Naive B cell (primary cell): Measurements from ENCODE around the gene ALLC. TPM values are rescaled to one million over a fixed set of nuclear protein-coding genes. Genes with fewer than 3 reads are reported as not detected.
"Not testable (repeated sequence)": the region's sequence is repeated elsewhere in the genome, so short reads cannot be mapped to it uniquely, and the experiment has no call there.

Source experiments
- ATAC-seq, 2 donors: fragments of 150-1000 bp; cut with Tn5 transposase; 2 replicates each; pipeline ENCODE4 v1.10.0; 2021; ENCODE audit warnings: low read depth in 2 of 2, mild to moderate bottlenecking in 2 of 2, moderate library complexity in 2 of 2
- DNase-seq: peaks from one replicate; pipeline ENCODE4 v3.0.0; 2022
- H3K27ac Mint-ChIP-seq, 6 donors: one replicate each; pipeline ENCODE4 v1.8.0; 2020 to 2022; ENCODE audit warnings: mild to moderate bottlenecking in 6 of 6, mixed read lengths in 6 of 6, moderate library complexity in 5 of 6, inconsistent platforms in 2 of 6
- H3K27me3 Mint-ChIP-seq, 3 donors: one replicate each; pipeline ENCODE4 v1.8.0; 2021 to 2022; ENCODE audit warnings: mixed read lengths in 3 of 3, mild to moderate bottlenecking in 1 of 3
- H3K36me3 Mint-ChIP-seq, 2 donors: one replicate each; pipeline ENCODE4 v1.8.0; 2020 to 2022; ENCODE audit warnings: mixed read lengths in 2 of 2, inconsistent platforms in 1 of 2, mild to moderate bottlenecking in 1 of 2
- H3K4me1 Mint-ChIP-seq, 3 donors: one replicate each; pipeline ENCODE4 v1.8.0; 2020 to 2022; ENCODE audit warnings: mixed read lengths in 3 of 3, inconsistent platforms in 1 of 3, mild to moderate bottlenecking in 1 of 3, moderate library complexity in 1 of 3
- H3K4me3 Mint-ChIP-seq, 8 donors: one replicate each; pipeline ENCODE4 v1.8.0; 2020 to 2022; ENCODE audit warnings: mild to moderate bottlenecking in 8 of 8, mixed read lengths in 8 of 8, moderate library complexity in 8 of 8, inconsistent platforms in 2 of 8
- H3K9me3 Mint-ChIP-seq, 7 donors: one replicate each; pipeline ENCODE4 v1.8.0; 2020 to 2022; ENCODE audit warnings: mixed read lengths in 7 of 7, mild to moderate bottlenecking in 5 of 7, inconsistent platforms in 2 of 7, moderate library complexity in 1 of 7
- polyA plus RNA-seq, 6 donors: library from polyadenylated mRNA; unstranded; fragments of 300-500 nt; fragmentation: Illumina TruSeq; gene quantifications; one replicate each; pipeline ENCODE4 v1.2.3, GENCODE V29; 2021; ENCODE audit warnings: low read depth in 6 of 6

Gene ALLC
- not detected for polyA plus RNA-seq

DNA sequence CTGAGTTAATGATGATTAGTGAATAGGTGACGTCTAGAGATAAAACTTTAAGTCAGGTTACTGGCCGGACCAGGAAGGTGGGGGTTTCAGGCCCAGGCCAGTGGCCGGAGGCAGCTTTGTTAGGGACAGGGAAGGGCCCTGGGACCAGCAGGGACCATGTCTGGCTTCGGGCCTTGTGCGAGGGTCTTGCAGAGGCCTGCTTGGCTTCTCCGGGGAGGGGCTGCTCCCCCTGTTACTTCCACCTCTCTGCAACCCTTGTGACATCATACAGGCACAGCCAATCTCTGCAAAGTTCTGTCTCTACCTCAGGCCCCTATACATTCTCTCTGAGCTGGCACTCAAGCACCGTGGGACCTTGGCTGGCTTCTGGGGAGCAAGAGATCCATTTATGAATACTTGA, at the start of gene ALLC:
ALLC (plus strand) TSS at position 320 of the 400 bp plus-strand sequence. CDS start 12,958 bp downstream, outside the sequence.
- peaks cover 0 to 8% (median 6%) of the 10 kb centered on the region in 3 donors for H3K27me3 Mint-ChIP-seq
- H3K27ac Mint-ChIP-seq: peak within 1 kb of the TSS in 1 of 6 donors; percentile 51
- peak within 1 kb of the TSS in 1 of 8 donors; percentile 73 for H3K4me3 Mint-ChIP-seq
- peaks cover 0 to 5% (median 2%) of the 10 kb centered on the region in 3 donors for H3K4me1 Mint-ChIP-seq
- ATAC-seq (no peak), DNase-seq (no peak)
- H3K9me3 Mint-ChIP-seq: no peaks in the 10 kb centered on the region
- no peaks in the 10 kb centered on the region for H3K36me3 Mint-ChIP-seq

GRCh38 chr2:3608373-3609278, 49.4 kb upstream of the ALLC start:
- peak overlapping the region in 1 of 8 donors; percentile 80 for H3K4me3 Mint-ChIP-seq
- H3K27ac Mint-ChIP-seq: no peak overlapping the region
- H3K9me3 Mint-ChIP-seq: peaks cover 0 to 10% (median 3%) of the 10 kb centered on the region in 7 donors
- peaks cover 0 to 3% (median 0%) of the 10 kb centered on the region in 3 donors for H3K4me1 Mint-ChIP-seq
- ATAC-seq: no peak
- H3K36me3 Mint-ChIP-seq: peaks cover 0 to 7% of the 10 kb centered on the region in 2 donors
- H3K27me3 Mint-ChIP-seq: peaks cover 0 to 16% (median 10%) of the 10 kb centered on the region in 3 donors
- DNase-seq: no peak

DNA sequence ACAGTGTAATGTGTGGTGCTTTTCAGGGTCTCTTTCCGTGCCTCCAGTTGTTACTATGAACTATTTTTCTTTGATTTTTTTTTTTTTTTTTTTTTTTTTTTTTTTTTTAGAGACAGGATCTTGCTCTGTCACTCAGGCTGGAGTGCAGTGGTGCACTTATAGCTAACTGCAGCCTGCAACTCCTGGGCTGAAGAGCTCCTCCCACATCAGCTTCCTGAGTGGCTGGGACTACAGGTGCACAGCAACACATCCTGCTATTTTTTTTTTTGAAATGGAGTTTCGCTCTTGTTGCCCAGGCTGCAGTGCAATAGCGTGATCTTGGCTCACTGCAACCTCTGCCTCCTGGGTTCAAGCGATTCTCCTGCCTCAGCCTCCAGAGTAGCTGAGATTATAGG, 48.7 kb upstream of the ALLC start:
- H3K4me1 Mint-ChIP-seq, ATAC-seq, H3K36me3 Mint-ChIP-seq, H3K27ac Mint-ChIP-seq, DNase-seq, H3K4me3 Mint-ChIP-seq: not testable (repeated sequence)
- peaks cover 0 to 11% (median 8%) of the 10 kb centered on the region in 7 donors for H3K9me3 Mint-ChIP-seq
- H3K27me3 Mint-ChIP-seq: peaks cover 0 to 16% (median 10%) of the 10 kb centered on the region in 3 donors

DNA sequence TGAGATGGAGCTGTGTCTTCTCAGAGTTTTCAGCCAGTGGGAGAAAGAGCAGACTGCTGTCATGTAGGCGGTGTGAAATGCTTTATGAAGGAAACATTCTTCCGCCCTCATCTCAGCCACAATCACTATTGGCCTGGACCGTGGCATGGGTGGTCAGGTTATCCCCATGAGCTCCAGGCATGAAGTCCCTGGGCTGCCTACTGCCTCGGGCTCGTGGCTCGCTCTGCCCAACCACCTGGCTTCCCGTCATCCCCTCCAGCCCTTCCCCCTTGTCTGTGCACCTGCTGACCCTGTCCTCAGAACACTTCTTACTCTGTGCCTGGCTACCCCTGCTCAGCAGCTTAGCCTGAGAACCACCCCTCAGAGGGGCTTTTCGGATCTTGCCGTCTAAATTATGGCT, 47.6 kb upstream of the ALLC start:
- ATAC-seq: no peak
- Mint-ChIP-seq H3K27me3 (peaks cover 0 to 16% (median 10%) of the 10 kb centered on the region in 3 donors), H3K36me3 (peaks cover 0 to 7% of the 10 kb centered on the region in 2 donors), H3K9me3 (peaks cover 0 to 17% (median 14%) of the 10 kb centered on the region in 7 donors), H3K4me3 (peak overlapping the region in 1 of 8 donors; percentile 42), H3K27ac (peak overlapping the region in 1 of 6 donors; percentile 85), H3K4me1 (no peaks in the 10 kb centered on the region)
- DNase-seq: no peak

- H3K27ac Mint-ChIP-seq: peak overlapping the region in 2 of 6 donors; percentile 59 to 85
- H3K4me1 Mint-ChIP-seq: no peaks in the 10 kb centered on the region
- peaks cover 0 to 7% of the 10 kb centered on the region in 2 donors for H3K36me3 Mint-ChIP-seq
- no peak for ATAC-seq
- no peak for DNase-seq
- H3K4me3 Mint-ChIP-seq: no peak overlapping the region
- H3K9me3 Mint-ChIP-seq: peaks cover 0 to 18% (median 14%) of the 10 kb centered on the region in 7 donors
- peaks cover 0 to 16% (median 10%) of the 10 kb centered on the region in 3 donors for H3K27me3 Mint-ChIP-seq
These were observed 47.0 kb upstream of the ALLC start for GRCh38 chr2:3610881-3611505.

DNA sequence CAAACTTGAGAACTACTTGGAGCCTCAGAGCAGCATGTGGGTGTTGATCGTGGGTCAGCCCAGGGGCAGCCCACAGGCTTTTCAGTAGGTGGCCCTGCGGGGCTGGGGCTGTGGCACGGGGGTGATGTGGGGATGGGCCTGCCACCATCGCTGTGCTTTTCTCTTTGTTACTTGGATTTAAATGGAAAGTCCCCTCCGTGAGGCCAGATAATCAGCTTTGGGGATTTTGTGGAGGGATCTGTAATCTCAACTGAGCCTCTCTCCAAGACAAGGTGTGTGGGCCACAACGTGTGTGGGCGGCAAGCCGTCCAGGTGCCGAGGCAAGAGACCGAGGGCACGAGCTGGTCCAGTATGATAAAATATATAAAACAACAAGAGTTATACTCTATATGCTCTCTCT, 46.4 kb upstream of the ALLC start:
- Mint-ChIP-seq H3K4me1 (no peaks in the 10 kb centered on the region), H3K27me3 (peaks cover 0 to 16% (median 10%) of the 10 kb centered on the region in 3 donors), H3K4me3 (no peak overlapping the region), H3K36me3 (peaks cover 0 to 7% of the 10 kb centered on the region in 2 donors), H3K27ac (no peak overlapping the region), H3K9me3 (peaks cover 0 to 19% (median 14%) of the 10 kb centered on the region in 7 donors)
- ATAC-seq (no peak), DNase-seq (no peak)

DNA sequence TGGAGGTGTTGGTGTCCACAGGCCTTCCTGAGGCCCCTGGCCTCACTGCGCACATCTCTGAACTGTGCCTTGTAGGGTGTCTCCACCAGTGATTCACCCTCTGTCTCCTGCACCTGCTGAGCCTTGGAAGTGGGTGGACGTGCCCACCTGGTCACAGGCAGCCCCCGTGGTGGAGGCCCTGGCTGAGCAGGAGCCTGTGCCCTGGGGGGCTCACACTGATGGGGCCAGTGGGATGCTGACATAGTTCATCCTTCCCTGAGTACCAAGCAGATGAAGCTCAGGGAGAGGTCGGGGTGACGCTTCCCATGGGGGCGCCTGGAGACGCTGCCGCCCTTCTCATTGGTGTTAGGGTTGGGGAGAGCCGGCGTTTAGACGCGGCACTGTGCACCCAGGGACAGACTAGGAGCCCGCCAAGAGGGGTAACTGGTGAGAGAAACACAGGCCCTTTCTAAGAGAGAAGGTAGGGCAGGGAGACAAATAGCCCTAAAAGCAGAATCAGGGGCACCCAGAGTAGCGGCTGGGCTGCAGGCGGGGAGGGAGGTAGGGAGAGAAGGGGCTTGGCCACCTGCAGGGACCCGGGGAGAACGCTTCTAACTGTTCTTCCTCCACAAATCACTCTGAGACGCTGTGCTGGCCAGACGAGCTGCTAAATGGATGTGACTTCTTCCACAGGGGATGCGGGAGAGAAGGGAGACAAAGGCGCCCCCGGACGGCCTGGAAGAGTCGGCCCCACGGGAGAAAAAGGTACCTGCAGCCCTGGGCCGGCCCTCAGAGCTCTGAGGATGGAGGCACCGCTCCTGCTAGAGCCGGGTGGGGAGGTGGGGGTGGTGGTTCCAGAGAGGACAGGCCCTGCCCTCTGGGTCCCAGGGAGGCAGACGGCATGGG, 45.1 kb upstream of the ALLC start:
- peaks cover 0 to 32% (median 23%) of the 10 kb centered on the region in 7 donors for H3K9me3 Mint-ChIP-seq
- peaks cover 0 to 7% of the 10 kb centered on the region in 2 donors for H3K36me3 Mint-ChIP-seq
- peaks cover 0 to 16% (median 10%) of the 10 kb centered on the region in 3 donors for H3K27me3 Mint-ChIP-seq
- no peak for ATAC-seq
- H3K4me1 Mint-ChIP-seq: no peaks in the 10 kb centered on the region
- no peak overlapping the region for H3K27ac Mint-ChIP-seq
- DNase-seq: no peak
- H3K4me3 Mint-ChIP-seq: no peak overlapping the region

DNA sequence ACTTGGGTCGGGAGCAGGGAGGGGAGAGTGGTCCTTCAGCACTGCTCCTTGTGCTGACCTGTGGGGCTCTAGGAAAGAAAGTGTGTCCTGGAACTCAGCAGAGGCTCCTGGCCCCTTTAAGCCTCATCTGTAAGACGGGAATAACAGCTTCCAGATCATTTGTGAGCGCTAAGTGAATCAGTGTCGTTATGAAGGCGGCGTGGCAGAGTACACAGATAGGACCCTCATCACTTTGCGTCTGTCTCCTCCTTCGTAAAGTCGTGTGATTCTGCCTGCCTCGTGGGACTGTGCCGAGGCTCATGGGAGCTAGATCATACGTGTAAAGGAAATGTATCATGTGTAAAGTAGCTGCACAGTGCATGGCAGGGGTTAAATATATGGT, 44.5 kb upstream of the ALLC start:
- Mint-ChIP-seq H3K36me3 (peaks cover 0 to 7% of the 10 kb centered on the region in 2 donors), H3K4me3 (no peak overlapping the region), H3K4me1 (no peaks in the 10 kb centered on the region), H3K27ac (no peak overlapping the region), H3K27me3 (peaks cover 0 to 16% (median 10%) of the 10 kb centered on the region in 3 donors), H3K9me3 (peaks cover 0 to 35% (median 23%) of the 10 kb centered on the region in 7 donors)
- DNase-seq (no peak), ATAC-seq (no peak)

DNA sequence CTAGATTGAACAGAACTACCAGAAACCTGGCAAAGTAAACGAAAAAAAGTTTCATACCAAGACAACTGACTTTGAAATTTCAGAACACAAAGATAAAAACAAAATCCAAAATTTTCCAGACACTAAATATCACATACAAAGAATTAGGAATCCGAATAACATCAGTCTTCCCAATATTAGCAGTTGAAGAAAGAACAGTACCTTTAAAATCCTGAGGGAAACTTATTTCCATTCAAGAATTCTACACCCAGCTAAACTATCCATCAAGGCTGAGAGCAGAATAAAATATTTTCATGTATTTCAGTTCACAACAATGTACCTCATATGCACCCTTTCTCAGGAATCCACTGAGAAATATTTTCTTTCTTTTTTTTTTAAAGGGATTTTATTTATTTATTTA, 43.3 kb upstream of the ALLC start:
- not testable (repeated sequence) for DNase-seq, H3K4me1 Mint-ChIP-seq, H3K27ac Mint-ChIP-seq, H3K36me3 Mint-ChIP-seq, H3K4me3 Mint-ChIP-seq, ATAC-seq
- Mint-ChIP-seq H3K27me3 (peaks cover 0 to 16% (median 10%) of the 10 kb centered on the region in 3 donors), H3K9me3 (peaks cover 0 to 35% (median 23%) of the 10 kb centered on the region in 7 donors)

- H3K4me3 Mint-ChIP-seq, DNase-seq, H3K4me1 Mint-ChIP-seq, H3K36me3 Mint-ChIP-seq, ATAC-seq, H3K27ac Mint-ChIP-seq: not testable (repeated sequence)
- peaks cover 0 to 16% (median 9%) of the 10 kb centered on the region in 3 donors for H3K27me3 Mint-ChIP-seq
- H3K9me3 Mint-ChIP-seq: peaks cover 0 to 35% (median 23%) of the 10 kb centered on the region in 7 donors
These were observed 42.3 kb upstream of the ALLC start for GRCh38 chr2:3615541-3616200.

DNA sequence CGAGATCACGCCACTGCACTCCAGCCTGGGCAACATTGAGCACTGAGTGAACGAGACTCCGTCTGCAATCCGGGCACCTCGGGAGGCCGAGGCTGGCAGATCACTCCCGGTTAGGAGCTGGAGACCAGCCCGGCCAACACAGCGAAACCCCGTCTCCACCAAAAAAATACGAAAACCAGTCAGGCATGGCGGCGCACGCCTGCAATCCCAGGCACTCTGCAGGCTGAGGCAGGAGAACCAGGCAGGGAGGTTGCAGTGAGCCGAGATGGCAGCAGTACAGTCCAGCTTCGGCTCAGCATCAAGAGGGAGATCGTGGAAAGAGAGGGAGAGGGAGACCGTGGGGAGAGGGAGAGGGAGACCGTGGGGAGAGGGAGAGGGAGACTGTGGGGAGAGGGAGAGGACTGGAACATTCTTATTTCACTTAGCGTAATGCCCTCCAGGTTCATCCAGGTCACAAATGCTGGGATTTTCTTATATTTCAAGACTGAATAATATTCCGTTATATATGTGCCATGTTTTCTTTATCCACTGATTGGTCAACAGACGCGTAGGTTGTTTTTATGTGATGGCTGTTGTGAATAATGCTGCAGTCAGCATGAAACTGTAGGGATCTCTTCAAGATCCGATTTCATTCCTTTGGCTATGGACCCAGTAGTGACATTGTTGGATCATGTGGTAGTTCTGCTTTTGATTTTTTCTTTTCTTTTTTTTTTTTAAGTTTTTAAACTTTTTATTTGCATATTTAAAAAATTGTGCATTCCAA, 41.4 kb upstream of the ALLC start:
- ATAC-seq, H3K27ac Mint-ChIP-seq, H3K27me3 Mint-ChIP-seq, H3K4me1 Mint-ChIP-seq, H3K36me3 Mint-ChIP-seq, H3K4me3 Mint-ChIP-seq, DNase-seq: not testable (repeated sequence)
- H3K9me3 Mint-ChIP-seq: peaks cover 0 to 35% (median 23%) of the 10 kb centered on the region in 7 donors
